BE2C (cell line): ENCODE data around the gene YPEL2.

ENCODE experiments used
- DNase-seq: peaks from one replicate; pipeline ENCODE4 v3.0.0-alpha.2; 2020
- H3K27me3 ChIP-seq: fragments of 250-450 bp; sonication (Bioruptor Pico); 2 replicates; pipeline ENCODE4 v1.5.1; 2020; ENCODE audit warnings: mild to moderate bottlenecking
- H3K36me3 ChIP-seq: fragments of 250-450 bp; sonication (Bioruptor Pico); 2 replicates; pipeline ENCODE4 v1.5.1; 2020; ENCODE audit warnings: mild to moderate bottlenecking
- H3K4me1 ChIP-seq: fragments of 250-450 bp; sonication (Bioruptor Pico); 2 replicates; pipeline ENCODE4 v1.5.1; 2020
- H3K4me3 ChIP-seq: 2 replicates; pipeline ENCODE4 v1.5.1; 2011; ENCODE audit warnings: low read depth, low read length
- H3K9me3 ChIP-seq: fragments of 250-450 bp; sonication (Bioruptor Pico); 2 replicates; pipeline ENCODE4 v1.5.1; 2020
- TF ChIP-seq, protein P1 (sequence below): IDR thresholded peaks from 2 replicates; pipeline ENCODE4 v1.5.1; 2012; ENCODE audit warnings: mild to moderate bottlenecking, low read depth, low read length

YPEL2 gene

GRCh38 chr17:59366773-59367656 lies 35.6 kb downstream of the YPEL2 start:
- TF ChIP-seq, protein P1, sequence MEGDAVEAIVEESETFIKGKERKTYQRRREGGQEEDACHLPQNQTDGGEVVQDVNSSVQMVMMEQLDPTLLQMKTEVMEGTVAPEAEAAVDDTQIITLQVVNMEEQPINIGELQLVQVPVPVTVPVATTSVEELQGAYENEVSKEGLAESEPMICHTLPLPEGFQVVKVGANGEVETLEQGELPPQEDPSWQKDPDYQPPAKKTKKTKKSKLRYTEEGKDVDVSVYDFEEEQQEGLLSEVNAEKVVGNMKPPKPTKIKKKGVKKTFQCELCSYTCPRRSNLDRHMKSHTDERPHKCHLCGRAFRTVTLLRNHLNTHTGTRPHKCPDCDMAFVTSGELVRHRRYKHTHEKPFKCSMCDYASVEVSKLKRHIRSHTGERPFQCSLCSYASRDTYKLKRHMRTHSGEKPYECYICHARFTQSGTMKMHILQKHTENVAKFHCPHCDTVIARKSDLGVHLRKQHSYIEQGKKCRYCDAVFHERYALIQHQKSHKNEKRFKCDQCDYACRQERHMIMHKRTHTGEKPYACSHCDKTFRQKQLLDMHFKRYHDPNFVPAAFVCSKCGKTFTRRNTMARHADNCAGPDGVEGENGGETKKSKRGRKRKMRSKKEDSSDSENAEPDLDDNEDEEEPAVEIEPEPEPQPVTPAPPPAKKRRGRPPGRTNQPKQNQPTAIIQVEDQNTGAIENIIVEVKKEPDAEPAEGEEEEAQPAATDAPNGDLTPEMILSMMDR: no peak
- Histone ChIP-seq H3K27me3 (no peaks in the 10 kb centered on the region), H3K4me1 (peaks cover 41% of the 10 kb centered on the region), H3K4me3 (no peak overlapping the region), H3K36me3 (no peaks in the 10 kb centered on the region), H3K9me3 (no peaks in the 10 kb centered on the region)
- DNase-seq: peak; percentile 44

DNA sequence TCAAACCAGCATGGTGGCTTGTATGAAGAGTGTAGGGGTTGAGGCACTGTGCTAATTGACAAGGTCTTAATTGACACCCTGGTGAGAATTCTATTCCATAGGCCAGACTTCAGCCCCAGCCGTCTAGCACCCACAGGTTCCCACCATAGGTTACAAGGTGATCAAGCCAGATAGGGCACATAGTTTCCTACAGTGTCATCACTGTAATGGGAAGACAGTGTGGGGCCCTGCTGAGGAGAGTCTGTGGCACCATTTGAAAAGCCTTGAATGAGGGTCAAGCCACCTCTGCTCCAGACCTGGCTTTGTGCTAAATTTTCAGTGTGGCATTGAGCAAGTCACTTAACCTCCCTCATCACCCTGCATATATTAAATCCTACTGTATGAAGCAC lies 36.2 kb downstream of the YPEL2 start:
- Histone ChIP-seq H3K36me3 (no peaks in the 10 kb centered on the region), H3K4me1 (peaks cover 47% of the 10 kb centered on the region), H3K9me3 (no peaks in the 10 kb centered on the region), H3K4me3 (no peak overlapping the region), H3K27me3 (no peaks in the 10 kb centered on the region)
- TF ChIP-seq, protein P1: no peak
- DNase-seq: no peak

- no peak for DNase-seq
- no peak overlapping the region for H3K4me3 ChIP-seq
- no peaks in the 10 kb centered on the region for H3K9me3 ChIP-seq
- TF ChIP-seq, protein P1: no peak
- no peaks in the 10 kb centered on the region for H3K27me3 ChIP-seq
- peaks cover 47% of the 10 kb centered on the region for H3K4me1 ChIP-seq
- no peaks in the 10 kb centered on the region for H3K36me3 ChIP-seq
These were observed 36.9 kb downstream of the YPEL2 start for GRCh38 chr17:59368218-59368857.

DNA sequence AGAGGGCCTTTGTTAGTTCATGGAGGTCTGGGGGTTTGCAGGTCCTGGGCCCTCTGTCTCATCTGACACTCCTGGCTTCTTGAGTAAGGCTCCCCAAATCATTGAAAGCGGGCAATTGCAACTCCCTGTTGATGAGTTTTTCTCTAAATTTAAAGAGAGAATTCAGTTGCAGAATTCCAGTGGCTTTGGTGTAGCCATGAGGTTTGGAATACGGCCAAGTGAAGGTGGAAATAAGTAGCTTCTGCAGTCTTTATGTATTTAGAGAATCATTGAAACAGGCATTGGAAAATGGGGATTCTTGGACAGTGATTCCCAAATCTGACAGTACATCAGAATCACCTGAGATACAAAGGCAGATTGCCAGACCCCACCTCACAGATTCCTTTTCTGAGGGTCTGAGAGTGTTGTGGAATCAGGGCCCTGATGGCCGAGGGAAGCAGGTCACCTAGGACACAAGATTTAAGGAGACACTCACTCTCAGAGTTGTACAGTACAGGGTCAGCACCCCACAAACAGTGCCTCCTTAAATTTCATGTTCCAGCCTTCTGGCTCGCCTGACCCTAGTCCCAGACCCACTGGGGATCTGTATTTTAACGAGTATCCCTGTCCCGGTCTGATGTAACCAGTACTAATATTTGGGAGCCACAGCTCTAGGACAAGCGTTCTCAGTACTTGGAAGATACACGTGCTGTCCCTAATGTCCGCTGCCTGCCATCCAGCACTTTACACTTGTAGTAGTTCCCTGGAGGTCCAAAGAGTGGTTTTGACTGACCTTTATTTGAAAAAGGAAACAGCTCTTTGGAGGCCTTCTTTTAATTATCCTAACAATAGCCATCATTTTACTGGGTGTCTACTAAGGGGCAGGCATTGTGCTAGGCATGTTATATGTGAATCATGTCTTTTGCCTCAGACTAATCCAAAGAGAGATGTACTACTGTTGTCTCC lies 37.8 kb downstream of the YPEL2 start:
- no peak for DNase-seq
- TF ChIP-seq, protein P1: no peak
- Histone ChIP-seq H3K4me3 (no peak overlapping the region), H3K27me3 (no peaks in the 10 kb centered on the region), H3K36me3 (no peaks in the 10 kb centered on the region), H3K4me1 (peaks cover 47% of the 10 kb centered on the region), H3K9me3 (no peaks in the 10 kb centered on the region)

GRCh38 chr17:59370593-59371299 lies 39.3 kb downstream of the YPEL2 start:
- no peaks in the 10 kb centered on the region for H3K9me3 ChIP-seq
- peaks cover 38% of the 10 kb centered on the region for H3K4me1 ChIP-seq
- H3K36me3 ChIP-seq: no peaks in the 10 kb centered on the region
- no peaks in the 10 kb centered on the region for H3K27me3 ChIP-seq
- TF ChIP-seq, protein P1: no peak
- no peak for DNase-seq
- no peak overlapping the region for H3K4me3 ChIP-seq
